Mesendoderm (in vitro differentiated cells): ENCODE measurements around the gene RPS15.

Experiments
- DNase-seq: peaks from one replicate; pipeline ENCODE4 v3.0.0; 2013
- H2AK5ac ChIP-seq: 2 replicates; pipeline ENCODE4 v1.6.1; 2013; ENCODE audit warnings: low read length, inconsistent platforms
- H2BK120ac ChIP-seq: 2 replicates; pipeline ENCODE4 v1.6.1; 2013; ENCODE audit warnings: low read depth, mild to moderate bottlenecking, low read length, moderate library complexity, mixed read lengths
- H2BK15ac ChIP-seq: replicated peaks from 2 replicates; pipeline ENCODE4 v1.6.1; 2013; ENCODE audit warnings: low read depth, mild to moderate bottlenecking, moderate library complexity
- H2BK5ac ChIP-seq: 2 replicates; pipeline ENCODE4 v1.6.1; 2013; ENCODE audit warnings: low read length, inconsistent platforms
- H3K18ac ChIP-seq: 2 replicates; pipeline ENCODE4 v1.6.1; 2013; ENCODE audit warnings: mild to moderate bottlenecking, low read length, mixed read lengths
- H3K23ac ChIP-seq: one replicate; pipeline ENCODE4 v1.6.1; 2013; ENCODE audit warnings: low read length
- H3K27ac ChIP-seq: 2 replicates; pipeline ENCODE4 v1.5.1; 2013; ENCODE audit warnings: low read depth, mild to moderate bottlenecking, inconsistent platforms, low read length, moderate library complexity
- H3K27me3 ChIP-seq: 2 replicates; pipeline ENCODE4 v1.6.1; 2013; ENCODE audit warnings: low read length, control low read depth, mild to moderate bottlenecking, inconsistent platforms; ENCODE audit not compliant: insufficient read depth, poor library complexity
- H3K36me3 ChIP-seq: 2 replicates; pipeline ENCODE4 v1.6.1; 2013; ENCODE audit warnings: low read length, inconsistent platforms; ENCODE audit not compliant: control insufficient read depth, insufficient read depth
- H3K4ac ChIP-seq: one replicate; pipeline ENCODE4 v1.6.1; 2013; ENCODE audit warnings: low read depth, mild to moderate bottlenecking, low read length, moderate library complexity
- H3K4me1 ChIP-seq: 2 replicates; pipeline ENCODE4 v1.6.1; 2013; ENCODE audit warnings: low read depth, low read length, inconsistent platforms; ENCODE audit not compliant: control insufficient read depth
- H3K4me2 ChIP-seq: 2 replicates; pipeline ENCODE4 v1.6.1; 2013; ENCODE audit warnings: low read length
- H3K4me3 ChIP-seq: 2 replicates; pipeline ENCODE4 v1.5.1; 2013; ENCODE audit warnings: mild to moderate bottlenecking, low read length
- H3K56ac ChIP-seq: one replicate; pipeline ENCODE4 v1.6.1; 2013; ENCODE audit warnings: low read length
- H3K79me1 ChIP-seq: 2 replicates; pipeline ENCODE4 v1.6.1; 2013; ENCODE audit warnings: low read length, inconsistent platforms
- H3K79me2 ChIP-seq: 2 replicates; pipeline ENCODE4 v1.6.1; 2013; ENCODE audit warnings: mild to moderate bottlenecking, low read length; ENCODE audit not compliant: control insufficient read depth, insufficient read depth
- H3K9ac ChIP-seq: 2 replicates; pipeline ENCODE4 v1.6.1; 2013; ENCODE audit warnings: low read length, inconsistent platforms
- H4K5ac ChIP-seq: one replicate; pipeline ENCODE4 v1.6.1; 2013; ENCODE audit warnings: low read length
- H4K8ac ChIP-seq: one replicate; pipeline ENCODE4 v1.6.1; 2013; ENCODE audit warnings: low read depth, mild to moderate bottlenecking, control low read depth, low read length, moderate library complexity
- WGBS: extraction: QIAGEN DNeasy Blood & Tissue Kit; methylation state at CpG from one replicate; pipeline ENCODE4 v1.1.7; 2013; ENCODE audit warnings: low lambda C conversion rate, missing lambda C conversion rate; ENCODE audit not compliant: insufficient coverage; ENCODE audit errors: extremely low coverage; 5-methylcytosine and 5-hydroxymethylcytosine counted together

RPS15 gene

DNA sequence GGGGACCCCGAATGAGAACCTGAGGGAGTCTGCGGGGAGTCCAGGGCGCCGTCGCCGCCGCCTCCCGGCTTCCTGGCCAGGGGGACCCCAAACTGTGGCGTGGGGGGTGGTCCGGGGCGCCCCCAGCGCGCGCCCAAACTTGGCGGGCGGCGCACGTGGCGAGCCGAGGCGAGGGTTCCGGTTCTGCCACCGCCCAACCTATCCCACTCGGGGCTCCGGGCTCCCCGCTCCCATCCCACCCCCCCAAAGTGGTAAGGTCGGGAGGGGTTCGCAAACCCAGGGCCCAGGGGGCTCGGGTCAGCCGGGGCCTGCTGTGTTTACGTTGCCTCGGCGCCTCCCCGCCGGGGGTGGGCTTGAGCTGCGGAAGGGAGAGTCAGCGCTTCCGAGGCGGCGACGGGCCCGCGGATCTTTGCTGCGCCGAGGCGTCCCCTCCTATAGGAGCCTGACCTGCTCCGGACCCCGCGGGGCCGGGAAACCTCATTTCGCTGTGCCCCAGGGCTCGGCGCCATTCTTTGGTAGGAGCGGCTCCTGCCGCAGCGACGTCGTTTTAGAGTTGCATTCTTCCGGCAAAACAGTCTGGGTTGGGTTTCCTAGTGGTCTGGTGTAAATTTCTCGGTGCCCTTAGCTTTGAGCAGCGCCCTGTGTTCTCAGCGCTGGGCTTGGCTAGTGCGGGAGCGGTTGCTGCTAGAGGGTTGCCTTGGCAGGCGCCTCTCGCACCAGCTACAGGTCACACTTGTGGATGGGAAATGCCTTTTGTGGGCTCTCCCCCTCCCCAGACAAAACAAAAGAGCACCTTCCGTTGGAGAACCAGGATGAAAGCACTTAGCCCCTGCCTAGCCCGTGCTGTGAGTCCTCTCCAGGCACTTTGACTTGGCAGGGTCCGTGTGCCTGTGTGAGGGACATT lies 29.6 kb upstream of the RPS15 start:
- H2BK5ac ChIP-seq = no peak overlapping the region
- no peak overlapping the region for H4K5ac ChIP-seq
- H3K4me2 ChIP-seq = peak overlapping the region; percentile 91
- H3K56ac ChIP-seq = peak overlapping the region; percentile 89
- H3K79me1 ChIP-seq = no peaks in the 10 kb centered on the region
- peak overlapping the region; percentile 96 for H3K18ac ChIP-seq
- peaks cover 8% of the 10 kb centered on the region for H3K4me1 ChIP-seq
- peak overlapping the region; percentile 80 for H3K27ac ChIP-seq
- DNase-seq = peak; percentile 67
- peak overlapping the region; percentile 84 for H3K4me3 ChIP-seq
- H3K36me3 ChIP-seq = peaks cover 6% of the 10 kb centered on the region
- peak overlapping the region; percentile 90 for H2BK120ac ChIP-seq
- no peak overlapping the region for H2BK15ac ChIP-seq
- peak overlapping the region; percentile 92 for H3K9ac ChIP-seq
- H3K23ac ChIP-seq = peak overlapping the region; percentile 7
- no peak overlapping the region for H2AK5ac ChIP-seq
- H3K27me3 ChIP-seq = no peaks in the 10 kb centered on the region
- WGBS = no CpG with 5 or more reads among the region's 69 CpGs
- peak overlapping the region; percentile 99 for H3K4ac ChIP-seq
- H3K79me2 ChIP-seq = peaks cover 60% of the 10 kb centered on the region
- peak overlapping the region; percentile 94 for H4K8ac ChIP-seq

DNA sequence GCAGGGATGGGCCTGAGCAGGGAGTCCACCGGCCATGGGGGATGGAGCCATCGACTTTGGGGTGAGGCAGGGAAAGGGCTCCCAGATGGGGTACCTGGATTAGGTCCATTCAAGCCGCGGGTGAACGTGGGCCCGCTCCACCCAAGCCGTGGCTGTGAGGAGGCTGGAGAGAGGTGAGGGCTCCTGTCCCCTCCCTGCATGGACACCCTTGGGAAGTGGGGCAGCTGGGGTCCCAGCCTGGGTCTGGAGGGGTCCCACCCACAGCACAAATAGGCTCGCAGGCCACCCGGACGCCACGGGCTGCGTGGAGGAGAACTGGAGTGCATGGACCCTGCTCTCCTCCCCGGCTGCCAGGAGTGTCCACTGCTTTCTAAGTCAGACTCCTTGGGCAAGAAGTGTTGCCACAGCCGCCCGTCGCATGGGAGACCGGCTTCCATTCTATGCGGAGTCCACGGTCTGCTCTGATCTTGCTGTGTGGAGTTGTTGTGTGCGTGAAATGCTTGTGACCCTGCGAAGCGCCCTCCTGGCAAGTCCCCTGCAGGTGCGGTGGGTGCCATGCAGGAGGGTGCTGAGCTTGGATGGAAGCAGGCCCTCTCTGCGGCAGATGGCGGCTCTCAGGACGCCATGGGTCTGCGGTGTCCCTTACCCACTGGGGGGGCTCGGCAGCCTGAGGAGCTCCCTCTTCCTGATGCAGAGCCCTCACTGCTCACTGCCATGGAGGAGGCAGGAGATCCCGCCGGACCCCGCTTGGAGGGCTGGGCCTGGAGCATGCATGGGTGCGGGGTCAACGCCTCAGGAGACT lies 28.8 kb upstream of the RPS15 start:
- no CpG with 5 or more reads among the region's 33 CpGs for WGBS
- peak overlapping the region; percentile 84 for H3K4me3 ChIP-seq
- H3K4ac ChIP-seq = no peak overlapping the region
- no peak overlapping the region for H2BK120ac ChIP-seq
- no peak overlapping the region for H2BK5ac ChIP-seq
- H3K56ac ChIP-seq = peak overlapping the region; percentile 89
- no peak overlapping the region for H4K5ac ChIP-seq
- no peak for DNase-seq
- H3K27ac ChIP-seq = no peak overlapping the region
- peak overlapping the region; percentile 92 for H3K9ac ChIP-seq
- no peak overlapping the region for H2BK15ac ChIP-seq
- peaks cover 67% of the 10 kb centered on the region for H3K79me2 ChIP-seq
- H3K18ac ChIP-seq = no peak overlapping the region
- no peak overlapping the region for H2AK5ac ChIP-seq
- H3K4me1 ChIP-seq = peaks cover 8% of the 10 kb centered on the region
- H3K36me3 ChIP-seq = peaks cover 6% of the 10 kb centered on the region
- H3K79me1 ChIP-seq = no peaks in the 10 kb centered on the region
- peak overlapping the region; percentile 98 for H3K23ac ChIP-seq
- no peak overlapping the region for H4K8ac ChIP-seq
- peak overlapping the region; percentile 91 for H3K4me2 ChIP-seq
- no peaks in the 10 kb centered on the region for H3K27me3 ChIP-seq

DNA sequence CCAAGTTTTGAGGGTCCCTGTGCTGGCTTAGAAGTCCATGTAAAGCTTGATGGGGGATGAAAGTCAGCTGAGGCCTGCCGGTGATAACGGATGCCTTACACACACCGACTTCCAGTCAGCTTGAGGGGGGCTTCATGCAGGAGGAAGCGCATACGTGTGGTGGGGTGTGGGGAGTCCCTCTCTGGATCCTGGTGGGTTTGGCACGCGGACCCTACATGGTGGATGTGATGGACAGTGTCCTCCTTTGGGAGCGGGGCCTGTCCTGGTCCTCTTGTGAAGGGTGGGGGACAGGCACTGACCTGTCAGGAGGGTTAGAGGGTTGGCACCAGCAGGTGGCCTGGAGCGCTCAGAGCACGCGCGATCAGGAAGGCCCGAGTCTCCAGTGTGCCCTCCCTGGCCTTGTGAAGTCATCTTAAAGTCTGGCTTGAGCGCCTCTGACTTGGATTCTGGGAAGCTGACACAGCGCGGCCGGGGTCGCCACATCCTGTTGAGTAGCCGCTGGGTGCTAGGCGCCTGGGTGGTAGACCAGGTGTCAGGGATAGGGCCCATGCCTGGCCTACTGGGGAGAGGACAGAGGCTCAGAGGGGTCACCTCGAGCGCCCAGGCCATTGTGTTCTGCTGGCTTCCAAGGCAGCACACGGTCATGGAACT lies 27.9 kb upstream of the RPS15 start:
- no peak overlapping the region for H3K4ac ChIP-seq
- peak overlapping the region; percentile 92 for H3K9ac ChIP-seq
- no peak overlapping the region for H2AK5ac ChIP-seq
- peak overlapping the region; percentile 15 for H3K23ac ChIP-seq
- peak overlapping the region; percentile 3 for H3K4me2 ChIP-seq
- no CpG with 5 or more reads among the region's 23 CpGs for WGBS
- no peak overlapping the region for H4K8ac ChIP-seq
- peaks cover 73% of the 10 kb centered on the region for H3K79me2 ChIP-seq
- H3K27ac ChIP-seq = no peak overlapping the region
- no peak overlapping the region for H4K5ac ChIP-seq
- H2BK120ac ChIP-seq = no peak overlapping the region
- H3K18ac ChIP-seq = no peak overlapping the region
- H2BK5ac ChIP-seq = no peak overlapping the region
- no peak overlapping the region for H3K4me3 ChIP-seq
- H3K27me3 ChIP-seq = no peaks in the 10 kb centered on the region
- H2BK15ac ChIP-seq = no peak overlapping the region
- no peak for DNase-seq
- peaks cover 8% of the 10 kb centered on the region for H3K4me1 ChIP-seq
- peaks cover 2% of the 10 kb centered on the region for H3K79me1 ChIP-seq
- H3K36me3 ChIP-seq = peaks cover 6% of the 10 kb centered on the region
- H3K56ac ChIP-seq = peak overlapping the region; percentile 6

DNA sequence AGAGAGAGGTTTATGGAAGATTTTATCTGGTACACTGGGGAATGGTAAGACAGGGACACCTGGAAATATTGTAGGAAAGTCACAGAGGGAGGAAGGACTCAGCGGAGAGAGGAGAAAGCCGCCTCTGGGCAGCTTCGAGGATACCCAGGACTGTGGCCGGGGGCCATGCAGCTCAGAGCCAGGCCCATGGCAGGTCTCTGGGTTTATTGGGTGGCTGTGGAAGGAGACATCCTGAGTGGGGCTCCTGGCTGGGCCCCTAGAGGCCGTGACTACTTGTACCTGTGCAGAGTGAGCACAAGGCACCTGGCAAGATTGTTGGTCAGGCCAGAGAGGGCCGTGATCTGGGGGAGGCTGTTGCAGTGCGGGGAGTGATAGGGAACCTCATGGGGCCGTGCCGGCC lies 27.4 kb upstream of the RPS15 start:
- H2BK120ac ChIP-seq = no peak overlapping the region
- no peak overlapping the region for H2AK5ac ChIP-seq
- no peak overlapping the region for H4K8ac ChIP-seq
- H3K18ac ChIP-seq = no peak overlapping the region
- no peak overlapping the region for H3K4ac ChIP-seq
- no peak overlapping the region for H4K5ac ChIP-seq
- H2BK5ac ChIP-seq = no peak overlapping the region
- peak overlapping the region; percentile 6 for H3K56ac ChIP-seq
- H3K4me3 ChIP-seq = no peak overlapping the region
- no CpG with 5 or more reads among the region's 9 CpGs for WGBS
- H3K9ac ChIP-seq = peak overlapping the region; percentile 13
- no peak overlapping the region for H3K4me2 ChIP-seq
- no peak overlapping the region for H3K27ac ChIP-seq
- peaks cover 2% of the 10 kb centered on the region for H3K79me1 ChIP-seq
- H3K27me3 ChIP-seq = no peaks in the 10 kb centered on the region
- no peak overlapping the region for H3K23ac ChIP-seq
- H3K79me2 ChIP-seq = peaks cover 78% of the 10 kb centered on the region
- peaks cover 6% of the 10 kb centered on the region for H3K36me3 ChIP-seq
- DNase-seq = no peak
- H3K4me1 ChIP-seq = peaks cover 11% of the 10 kb centered on the region
- no peak overlapping the region for H2BK15ac ChIP-seq

DNA sequence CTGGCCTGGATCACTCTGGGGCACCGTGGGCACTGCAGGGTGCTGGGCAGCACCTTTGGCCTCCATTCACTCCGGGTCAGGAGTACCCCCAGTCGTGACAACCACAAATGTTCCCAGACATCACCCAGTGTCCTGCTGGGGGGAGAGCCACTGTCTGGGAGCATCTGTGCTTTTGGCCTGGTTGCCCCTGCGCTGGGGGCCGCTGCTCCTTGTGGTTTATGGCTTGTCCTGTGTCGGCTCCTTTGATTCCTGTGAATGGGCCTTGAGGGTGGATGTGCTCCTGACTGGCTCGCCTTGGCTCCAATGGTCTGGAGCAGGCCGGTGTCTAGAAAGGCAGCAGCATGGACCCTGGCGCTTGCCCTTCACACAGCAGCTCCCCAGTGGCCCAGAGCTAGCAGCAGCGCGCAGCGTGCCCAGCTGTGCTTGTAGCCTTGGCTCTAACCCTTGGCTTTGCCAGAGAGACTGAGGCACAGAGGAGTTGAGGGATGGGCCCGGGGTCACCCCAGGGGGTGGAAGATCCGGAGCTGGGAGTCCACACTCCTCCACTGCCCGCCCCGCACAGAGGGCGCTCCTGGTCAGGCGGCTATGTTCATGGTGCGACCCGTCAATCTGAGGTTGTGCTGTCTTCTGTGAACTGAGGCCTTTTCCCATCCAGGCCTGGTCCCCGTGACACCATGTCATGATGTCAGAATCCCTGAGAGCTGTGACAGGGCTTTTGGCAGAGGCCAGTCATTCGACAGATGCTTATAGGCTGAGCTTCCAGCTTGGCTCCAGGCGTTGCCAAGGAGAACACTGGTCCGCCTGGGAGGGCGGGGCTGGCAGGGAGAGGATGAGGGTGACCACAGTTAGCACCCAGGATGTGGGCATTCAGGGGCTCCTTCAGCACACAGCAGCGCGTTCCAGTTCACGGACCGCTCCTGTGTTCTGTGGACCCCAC lies 26.7 kb upstream of the RPS15 start:
- H2BK15ac ChIP-seq = no peak overlapping the region
- H3K27me3 ChIP-seq = no peaks in the 10 kb centered on the region
- H3K4me3 ChIP-seq = no peak overlapping the region
- H3K79me1 ChIP-seq = peaks cover 7% of the 10 kb centered on the region
- no peak overlapping the region for H3K9ac ChIP-seq
- WGBS = no CpG with 5 or more reads among the region's 29 CpGs
- H3K56ac ChIP-seq = no peak overlapping the region
- no peak overlapping the region for H2BK120ac ChIP-seq
- H3K27ac ChIP-seq = no peak overlapping the region
- no peak overlapping the region for H2BK5ac ChIP-seq
- H3K18ac ChIP-seq = no peak overlapping the region
- no peak overlapping the region for H4K8ac ChIP-seq
- no peak overlapping the region for H3K23ac ChIP-seq
- no peak overlapping the region for H3K4me2 ChIP-seq
- no peak overlapping the region for H2AK5ac ChIP-seq
- H3K36me3 ChIP-seq = peaks cover 6% of the 10 kb centered on the region
- DNase-seq = no peak
- peaks cover 17% of the 10 kb centered on the region for H3K4me1 ChIP-seq
- no peak overlapping the region for H4K5ac ChIP-seq
- no peak overlapping the region for H3K4ac ChIP-seq
- H3K79me2 ChIP-seq = peaks cover 85% of the 10 kb centered on the region
